SK-N-SH treated with all-trans-retinoic acid at 6 μM for 48 hours (cell line): ENCODE measurements around the gene ZNF70.

ENCODE experiments used
- ATAC-seq: fragments of 200-7000 bp; cut with Tn5 transposase; 3 replicates; pipeline ENCODE4 v1.9.1; 2020; ENCODE audit warnings: mild to moderate bottlenecking, moderate library complexity
- ARNTL ChIP-seq: fragments of 450-650 bp; formaldehyde crosslinking; IDR thresholded peaks from 2 replicates; pipeline ENCODE4 v1.5.0; 2020; ENCODE audit warnings: low read depth, mild to moderate bottlenecking, moderate library complexity, borderline replicate concordance
- CSDC2 ChIP-seq: fragments of 250-450 bp; sonication (Bioruptor Pico); IDR thresholded peaks from 2 replicates; pipeline ENCODE4 v1.5.0; 2020; ENCODE audit warnings: mild to moderate bottlenecking, moderate library complexity
- CSRNP3 ChIP-seq: fragments of 250-450 bp; sonication (Bioruptor Pico); IDR thresholded peaks from 2 replicates; pipeline ENCODE4 v1.5.1; 2021; ENCODE audit warnings: mild to moderate bottlenecking, moderate library complexity
- ESRRG ChIP-seq: fragments of 250-450 bp; sonication (Bioruptor Pico); IDR thresholded peaks from 2 replicates; pipeline ENCODE4 v1.6.1; 2021; ENCODE audit warnings: mild to moderate bottlenecking
- GLIS3 ChIP-seq: fragments of 250-450 bp; sonication (Bioruptor Pico); IDR thresholded peaks from 2 replicates; pipeline ENCODE4 v1.5.0; 2020; ENCODE audit warnings: mild to moderate bottlenecking, moderate library complexity
- ISL1 ChIP-seq: fragments of 250-450 bp; sonication (Bioruptor Pico); IDR thresholded peaks from 2 replicates; pipeline ENCODE4 v2.1.2; 2022; ENCODE audit warnings: mild to moderate bottlenecking, moderate library complexity
- OSR1 ChIP-seq: fragments of 250-450 bp; sonication (Bioruptor Pico); IDR thresholded peaks from 2 replicates; pipeline ENCODE4 v1.8.0; 2022; ENCODE audit warnings: moderate library complexity, mild to moderate bottlenecking, inconsistent platforms
- POU6F1 ChIP-seq: fragments of 250-450 bp; sonication (Bioruptor Pico); IDR thresholded peaks from 2 replicates; pipeline ENCODE4 v1.8.0; 2021; ENCODE audit warnings: low read depth, mild to moderate bottlenecking, moderate library complexity, borderline replicate concordance
- RARB ChIP-seq: fragments of 250-450 bp; sonication (Bioruptor Pico); IDR thresholded peaks from 2 replicates; pipeline ENCODE4 v1.8.0; 2021; ENCODE audit warnings: mild to moderate bottlenecking, moderate library complexity
- SNAI2 ChIP-seq: fragments of 250-450 bp; sonication (Bioruptor Pico); IDR thresholded peaks from 2 replicates; pipeline ENCODE4 v1.5.0; 2020; ENCODE audit warnings: mild to moderate bottlenecking, moderate library complexity
- TCF4 ChIP-seq: fragments of 250-450 bp; sonication (Bioruptor Pico); IDR thresholded peaks from 2 replicates; pipeline ENCODE4 v1.8.0; 2021; ENCODE audit warnings: mild to moderate bottlenecking, moderate library complexity, borderline replicate concordance
- TOX ChIP-seq: fragments of 250-450 bp; sonication (Bioruptor Pico); IDR thresholded peaks from 2 replicates; pipeline ENCODE4 v1.8.0; 2021; ENCODE audit warnings: mild to moderate bottlenecking, moderate library complexity, borderline replicate concordance
- ZC3H10 ChIP-seq: fragments of 250-450 bp; sonication (Bioruptor Pico); IDR thresholded peaks from 2 replicates; pipeline ENCODE4 v1.5.1; 2021; ENCODE audit warnings: mild to moderate bottlenecking, moderate library complexity
- ZFP3 ChIP-seq: fragments of 250-450 bp; sonication (Bioruptor Pico); IDR thresholded peaks from 2 replicates; pipeline ENCODE4 v1.5.0; 2020; ENCODE audit warnings: mild to moderate bottlenecking, moderate library complexity
- ZFP30 ChIP-seq: fragments of 450-650 bp; formaldehyde crosslinking; IDR thresholded peaks from 2 replicates; pipeline ENCODE4 v1.5.0; 2022; ENCODE audit warnings: mild to moderate bottlenecking, moderate library complexity
- ZNF565 ChIP-seq: fragments of 450-650 bp; formaldehyde crosslinking; conservative IDR thresholded peaks from 2 replicates; pipeline ENCODE4 v1.5.0; 2020; ENCODE audit warnings: low read depth, mild to moderate bottlenecking, moderate library complexity
- ZNF70 ChIP-seq: fragments of 450-650 bp; formaldehyde crosslinking; IDR thresholded peaks from 2 replicates; pipeline ENCODE4 v1.5.0; 2020; ENCODE audit warnings: mild to moderate bottlenecking, moderate library complexity
- ZNF8 ChIP-seq: fragments of 450-650 bp; formaldehyde crosslinking; IDR thresholded peaks from 2 replicates; pipeline ENCODE4 v1.5.0; 2020; ENCODE audit warnings: mild to moderate bottlenecking, moderate library complexity
- TF ChIP-seq, protein P1 (sequence below): fragments of 250-450 bp; sonication (Bioruptor Pico); IDR thresholded peaks from 2 replicates; pipeline ENCODE4 v1.5.0; 2020; ENCODE audit warnings: mild to moderate bottlenecking, moderate library complexity
- TF ChIP-seq, protein P2 (sequence below): fragments of 250-450 bp; sonication (Bioruptor Pico); IDR thresholded peaks from 2 replicates; pipeline ENCODE4 v1.8.0; 2020; ENCODE audit warnings: mild to moderate bottlenecking, moderate library complexity, borderline replicate concordance
- TF ChIP-seq, protein P3 (sequence below): fragments of 250-450 bp; sonication (Bioruptor Pico); IDR thresholded peaks from 2 replicates; pipeline ENCODE4 v1.5.1; 2020; ENCODE audit warnings: low read depth, mild to moderate bottlenecking, moderate library complexity

The ZNF70 gene

GRCh38 chr22:23754980-23755636 is 4.2 kb upstream of the ZNF70 start:
- ATAC-seq = no peak
- no peak for TF ChIP-seq ESRRG (CRISPR knock-in tag)
- TF ChIP-seq, protein P1, sequence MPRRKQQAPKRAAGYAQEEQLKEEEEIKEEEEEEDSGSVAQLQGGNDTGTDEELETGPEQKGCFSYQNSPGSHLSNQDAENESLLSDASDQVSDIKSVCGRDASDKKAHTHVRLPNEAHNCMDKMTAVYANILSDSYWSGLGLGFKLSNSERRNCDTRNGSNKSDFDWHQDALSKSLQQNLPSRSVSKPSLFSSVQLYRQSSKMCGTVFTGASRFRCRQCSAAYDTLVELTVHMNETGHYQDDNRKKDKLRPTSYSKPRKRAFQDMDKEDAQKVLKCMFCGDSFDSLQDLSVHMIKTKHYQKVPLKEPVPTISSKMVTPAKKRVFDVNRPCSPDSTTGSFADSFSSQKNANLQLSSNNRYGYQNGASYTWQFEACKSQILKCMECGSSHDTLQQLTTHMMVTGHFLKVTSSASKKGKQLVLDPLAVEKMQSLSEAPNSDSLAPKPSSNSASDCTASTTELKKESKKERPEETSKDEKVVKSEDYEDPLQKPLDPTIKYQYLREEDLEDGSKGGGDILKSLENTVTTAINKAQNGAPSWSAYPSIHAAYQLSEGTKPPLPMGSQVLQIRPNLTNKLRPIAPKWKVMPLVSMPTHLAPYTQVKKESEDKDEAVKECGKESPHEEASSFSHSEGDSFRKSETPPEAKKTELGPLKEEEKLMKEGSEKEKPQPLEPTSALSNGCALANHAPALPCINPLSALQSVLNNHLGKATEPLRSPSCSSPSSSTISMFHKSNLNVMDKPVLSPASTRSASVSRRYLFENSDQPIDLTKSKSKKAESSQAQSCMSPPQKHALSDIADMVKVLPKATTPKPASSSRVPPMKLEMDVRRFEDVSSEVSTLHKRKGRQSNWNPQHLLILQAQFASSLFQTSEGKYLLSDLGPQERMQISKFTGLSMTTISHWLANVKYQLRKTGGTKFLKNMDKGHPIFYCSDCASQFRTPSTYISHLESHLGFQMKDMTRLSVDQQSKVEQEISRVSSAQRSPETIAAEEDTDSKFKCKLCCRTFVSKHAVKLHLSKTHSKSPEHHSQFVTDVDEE (CRISPR knock-in tag) = no peak
- TF ChIP-seq ZC3H10 = no peak
- no peak for TF ChIP-seq OSR1 (CRISPR knock-in tag)
- no peak for TF ChIP-seq ZNF565 (CRISPR knock-in tag)
- TF ChIP-seq TOX (CRISPR knock-in tag) = no peak
- TF ChIP-seq ISL1 (CRISPR knock-in tag) = no peak
- no peak for TF ChIP-seq GLIS3 (CRISPR knock-in tag)
- TF ChIP-seq ZNF70 (CRISPR knock-in tag) = no peak
- no peak for TF ChIP-seq SNAI2 (CRISPR knock-in tag)
- no peak for TF ChIP-seq RARB (CRISPR knock-in tag)
- TF ChIP-seq ZFP3 (CRISPR knock-in tag) = no peak

DNA sequence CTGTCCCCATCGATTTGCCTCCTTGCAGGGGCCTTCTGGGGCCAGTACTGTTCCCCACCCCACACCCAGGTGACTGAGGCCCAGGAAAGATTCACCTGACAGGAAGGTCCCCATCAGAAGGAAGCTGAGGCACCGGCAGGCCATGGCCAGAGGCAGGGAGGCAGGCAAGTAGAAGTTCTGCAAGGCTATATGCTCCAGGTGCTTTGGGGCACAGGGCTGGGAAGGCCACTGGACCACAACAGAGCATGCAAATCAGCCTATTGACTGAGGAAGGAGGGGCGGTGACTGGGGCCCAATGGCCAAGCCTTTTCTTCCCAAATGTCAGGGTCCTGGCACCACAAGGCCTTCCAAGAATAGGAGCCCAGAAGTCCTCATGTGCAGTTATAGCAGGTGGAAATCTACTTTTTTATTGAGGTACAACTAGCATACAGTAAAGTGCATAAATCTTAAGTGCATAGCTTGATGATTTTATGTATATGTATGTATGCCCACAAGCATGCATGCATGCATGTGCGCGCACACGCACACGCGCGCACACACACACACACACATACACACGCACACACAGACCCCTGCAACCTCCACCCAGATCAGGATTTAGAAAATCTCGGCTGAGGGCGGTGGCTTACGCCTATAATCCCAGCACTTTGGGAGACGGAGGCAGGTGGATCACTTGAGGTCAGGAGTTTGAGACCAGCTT is 3.5 kb upstream of the ZNF70 start, which contains the start of gene VPREB3:
Gene VPREB3 (minus strand): TSS at position 206 of the 700 bp plus-strand sequence. CDS start 62 bp downstream, at position 144.
- TF ChIP-seq, protein P1 (CRISPR knock-in tag) = no peak
- no peak for TF ChIP-seq CSDC2 (CRISPR knock-in tag)
- no peak for TF ChIP-seq POU6F1
- TF ChIP-seq, all 23 proteins: peak for 0
- ATAC-seq = no peak

GRCh38 chr22:23753385-23753784 is 2.5 kb upstream of the ZNF70 start:
- no peak for ATAC-seq
- TF ChIP-seq ZNF70 (CRISPR knock-in tag) (no peak), ARNTL (CRISPR knock-in tag) (no peak), TOX (CRISPR knock-in tag) (no peak), ZFP30 (CRISPR knock-in tag) (no peak), ZNF8 (CRISPR knock-in tag) (no peak), ISL1 (CRISPR knock-in tag) (no peak), ZNF565 (CRISPR knock-in tag) (no peak), RARB (CRISPR knock-in tag) (no peak), TCF4 (CRISPR knock-in tag) (no peak), CSRNP3 (CRISPR knock-in tag) (no peak)
- TF ChIP-seq, protein P1 (CRISPR knock-in tag) = no peak
- TF ChIP-seq, protein P2, sequence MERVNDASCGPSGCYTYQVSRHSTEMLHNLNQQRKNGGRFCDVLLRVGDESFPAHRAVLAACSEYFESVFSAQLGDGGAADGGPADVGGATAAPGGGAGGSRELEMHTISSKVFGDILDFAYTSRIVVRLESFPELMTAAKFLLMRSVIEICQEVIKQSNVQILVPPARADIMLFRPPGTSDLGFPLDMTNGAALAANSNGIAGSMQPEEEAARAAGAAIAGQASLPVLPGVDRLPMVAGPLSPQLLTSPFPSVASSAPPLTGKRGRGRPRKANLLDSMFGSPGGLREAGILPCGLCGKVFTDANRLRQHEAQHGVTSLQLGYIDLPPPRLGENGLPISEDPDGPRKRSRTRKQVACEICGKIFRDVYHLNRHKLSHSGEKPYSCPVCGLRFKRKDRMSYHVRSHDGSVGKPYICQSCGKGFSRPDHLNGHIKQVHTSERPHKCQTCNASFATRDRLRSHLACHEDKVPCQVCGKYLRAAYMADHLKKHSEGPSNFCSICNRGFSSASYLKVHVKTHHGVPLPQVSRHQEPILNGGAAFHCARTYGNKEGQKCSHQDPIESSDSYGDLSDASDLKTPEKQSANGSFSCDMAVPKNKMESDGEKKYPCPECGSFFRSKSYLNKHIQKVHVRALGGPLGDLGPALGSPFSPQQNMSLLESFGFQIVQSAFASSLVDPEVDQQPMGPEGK = no peak
- TF ChIP-seq, protein P3, sequence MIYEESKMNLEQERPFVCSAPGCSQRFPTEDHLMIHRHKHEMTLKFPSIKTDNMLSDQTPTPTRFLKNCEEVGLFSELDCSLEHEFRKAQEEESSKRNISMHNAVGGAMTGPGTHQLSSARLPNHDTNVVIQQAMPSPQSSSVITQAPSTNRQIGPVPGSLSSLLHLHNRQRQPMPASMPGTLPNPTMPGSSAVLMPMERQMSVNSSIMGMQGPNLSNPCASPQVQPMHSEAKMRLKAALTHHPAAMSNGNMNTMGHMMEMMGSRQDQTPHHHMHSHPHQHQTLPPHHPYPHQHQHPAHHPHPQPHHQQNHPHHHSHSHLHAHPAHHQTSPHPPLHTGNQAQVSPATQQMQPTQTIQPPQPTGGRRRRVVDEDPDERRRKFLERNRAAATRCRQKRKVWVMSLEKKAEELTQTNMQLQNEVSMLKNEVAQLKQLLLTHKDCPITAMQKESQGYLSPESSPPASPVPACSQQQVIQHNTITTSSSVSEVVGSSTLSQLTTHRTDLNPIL (CRISPR knock-in tag) = no peak
